Fibroblast of mammary gland (primary cell): ENCODE results near the gene CCDC93.
A peak's percentile ranks its signal among the peaks of the same experiment; 100 is the strongest.

Source experiments
- DNase-seq: peaks from one replicate; pipeline ENCODE4 v3.0.0-alpha.2; 2010; ENCODE audit warnings: low read depth
- H3K4me3 ChIP-seq: 2 replicates; pipeline ENCODE4 v1.5.1; 2011; ENCODE audit warnings: low read depth, mild to moderate bottlenecking, low read length, moderate library complexity; ENCODE audit not compliant: control insufficient read depth
- CTCF ChIP-seq: conservative IDR thresholded peaks from 2 replicates; pipeline ENCODE4 v1.5.1; 2011; ENCODE audit warnings: low read depth, low read length, inconsistent platforms; ENCODE audit not compliant: control insufficient read depth, insufficient read depth

The CCDC93 gene

GRCh38 chr2:117984208-117984607, 29.7 kb downstream of the CCDC93 start:
- no peak for DNase-seq
- TF ChIP-seq CTCF, result no peak
- H3K4me3 ChIP-seq, result no peak overlapping the region

DNA sequence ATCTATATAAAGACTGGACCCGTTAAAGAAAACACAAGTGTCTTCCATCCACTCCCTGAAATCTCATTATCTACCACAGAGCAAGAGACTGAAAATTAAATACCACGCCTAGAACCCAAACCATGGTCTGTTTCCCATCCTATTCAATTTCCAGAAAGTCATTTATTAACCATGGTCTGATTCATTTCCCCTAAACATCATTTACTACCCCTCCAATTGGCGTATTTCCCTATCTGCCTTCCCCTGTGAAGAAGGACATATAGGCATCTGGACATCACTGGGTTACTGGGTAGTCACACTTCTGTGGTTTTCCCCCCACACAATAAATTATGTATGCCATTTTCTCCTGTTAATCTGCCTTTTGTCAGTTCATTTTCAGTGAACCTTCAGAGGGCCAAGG, 30.8 kb downstream of the CCDC93 start:
- DNase-seq, result peak; percentile 73
- TF ChIP-seq CTCF, result no peak

DNA sequence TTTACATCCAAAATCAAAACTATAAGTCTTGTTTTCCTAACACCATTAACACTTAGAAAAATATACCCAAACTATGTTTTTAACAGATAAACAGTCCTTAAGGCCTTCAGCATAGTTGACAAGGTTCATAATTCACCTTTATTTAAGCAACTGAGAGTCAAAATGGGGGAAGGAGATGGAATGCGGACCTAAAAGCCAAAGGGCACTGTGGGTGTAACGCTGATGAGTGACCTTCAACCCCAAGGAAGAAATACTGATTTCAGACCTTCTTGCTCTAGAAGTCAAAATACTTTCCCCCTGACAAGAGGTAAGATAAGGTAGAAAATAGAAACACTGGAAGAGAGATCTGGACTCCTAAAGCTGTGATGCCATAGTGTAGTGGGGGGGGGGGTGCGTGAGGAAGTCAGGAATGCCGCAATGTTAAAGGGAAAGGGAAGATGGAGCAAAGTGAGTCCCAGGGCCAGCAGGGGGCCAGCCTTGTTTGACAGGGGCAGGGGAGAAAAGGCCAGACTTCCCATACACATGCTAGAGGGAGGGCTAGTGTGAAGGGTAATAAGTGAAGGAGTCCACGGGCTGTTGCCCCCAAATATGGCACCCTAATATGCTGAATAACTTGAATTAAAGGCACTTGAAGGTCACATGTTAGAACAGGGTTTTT, 31.4 kb downstream of the CCDC93 start:
- H3K4me3 ChIP-seq, result no peak overlapping the region
- no peak for TF ChIP-seq CTCF
- DNase-seq, result no peak

More for the DNA sequence above, 30.8 kb downstream of the CCDC93 start:
- no peak overlapping the region for H3K4me3 ChIP-seq

DNA sequence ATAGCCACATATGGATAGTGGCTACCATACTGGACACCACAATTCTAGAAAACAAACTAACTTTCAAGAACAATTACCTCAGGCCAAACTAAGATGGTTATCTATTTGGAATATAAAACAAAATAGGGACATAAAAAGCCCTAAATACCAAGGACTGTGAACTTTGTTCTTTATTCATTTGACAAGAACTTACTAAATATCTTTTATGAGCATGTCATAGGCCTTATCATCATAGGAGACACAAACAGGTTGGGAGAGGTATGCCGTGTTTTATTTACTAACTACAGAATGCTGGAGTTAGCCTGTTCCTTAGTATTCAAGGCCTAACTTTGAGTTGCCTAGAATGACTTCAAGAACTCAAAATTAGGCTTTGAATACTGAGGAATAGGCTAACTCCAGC, 32.1 kb downstream of the CCDC93 start:
- no peak for DNase-seq
- no peak for TF ChIP-seq CTCF
- no peak overlapping the region for H3K4me3 ChIP-seq

DNA sequence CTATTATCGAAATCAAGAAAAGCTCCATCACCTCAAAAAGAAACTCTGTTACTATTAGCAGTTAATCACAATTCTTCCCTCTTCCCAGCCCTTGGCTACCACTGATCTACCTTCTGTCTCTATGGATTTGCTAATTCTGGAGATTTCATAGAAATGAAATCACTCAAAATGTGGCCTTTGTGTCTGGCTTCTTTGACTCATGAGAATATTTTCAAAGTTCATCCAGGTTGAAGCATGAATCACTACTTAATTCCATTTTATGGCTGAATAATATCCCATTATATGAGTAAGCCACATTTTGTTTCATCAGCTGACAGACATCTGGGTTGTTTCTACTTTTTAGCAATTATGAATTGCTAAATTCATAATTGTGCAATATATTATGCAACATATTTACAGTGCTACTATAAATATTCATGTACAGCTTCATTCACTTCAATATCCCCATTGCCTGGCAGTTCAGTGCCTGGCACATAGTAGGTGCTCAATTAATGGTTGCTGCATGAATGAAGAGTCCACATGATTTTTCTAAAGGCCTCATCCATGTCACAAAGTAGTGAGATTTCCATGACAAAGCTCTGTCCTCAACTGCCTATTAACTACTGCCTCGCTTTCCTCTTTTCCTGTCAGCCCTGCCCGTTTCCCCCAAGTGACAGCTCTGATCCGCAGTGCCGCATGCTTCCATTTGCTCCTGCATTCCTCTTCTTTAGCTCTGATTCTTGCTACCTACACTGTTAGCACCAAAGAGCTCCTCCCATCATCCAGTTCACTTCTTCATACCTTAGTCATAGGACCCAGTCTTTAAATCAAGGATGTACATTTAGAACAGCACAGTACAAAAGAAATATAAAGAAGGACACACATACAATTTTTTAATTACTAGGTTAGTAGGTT, 32.8 kb downstream of the CCDC93 start:
- peak; percentile 94 for DNase-seq
- H3K4me3 ChIP-seq, result no peak overlapping the region
- TF ChIP-seq CTCF, result no peak

GRCh38 chr2:117979911-117980701, 33.8 kb downstream of the CCDC93 start:
- no peak overlapping the region for H3K4me3 ChIP-seq
- TF ChIP-seq CTCF, result no peak
- peak; percentile 87 for DNase-seq
